ENCODE measurements around the gene PTPRF.

DNA sequence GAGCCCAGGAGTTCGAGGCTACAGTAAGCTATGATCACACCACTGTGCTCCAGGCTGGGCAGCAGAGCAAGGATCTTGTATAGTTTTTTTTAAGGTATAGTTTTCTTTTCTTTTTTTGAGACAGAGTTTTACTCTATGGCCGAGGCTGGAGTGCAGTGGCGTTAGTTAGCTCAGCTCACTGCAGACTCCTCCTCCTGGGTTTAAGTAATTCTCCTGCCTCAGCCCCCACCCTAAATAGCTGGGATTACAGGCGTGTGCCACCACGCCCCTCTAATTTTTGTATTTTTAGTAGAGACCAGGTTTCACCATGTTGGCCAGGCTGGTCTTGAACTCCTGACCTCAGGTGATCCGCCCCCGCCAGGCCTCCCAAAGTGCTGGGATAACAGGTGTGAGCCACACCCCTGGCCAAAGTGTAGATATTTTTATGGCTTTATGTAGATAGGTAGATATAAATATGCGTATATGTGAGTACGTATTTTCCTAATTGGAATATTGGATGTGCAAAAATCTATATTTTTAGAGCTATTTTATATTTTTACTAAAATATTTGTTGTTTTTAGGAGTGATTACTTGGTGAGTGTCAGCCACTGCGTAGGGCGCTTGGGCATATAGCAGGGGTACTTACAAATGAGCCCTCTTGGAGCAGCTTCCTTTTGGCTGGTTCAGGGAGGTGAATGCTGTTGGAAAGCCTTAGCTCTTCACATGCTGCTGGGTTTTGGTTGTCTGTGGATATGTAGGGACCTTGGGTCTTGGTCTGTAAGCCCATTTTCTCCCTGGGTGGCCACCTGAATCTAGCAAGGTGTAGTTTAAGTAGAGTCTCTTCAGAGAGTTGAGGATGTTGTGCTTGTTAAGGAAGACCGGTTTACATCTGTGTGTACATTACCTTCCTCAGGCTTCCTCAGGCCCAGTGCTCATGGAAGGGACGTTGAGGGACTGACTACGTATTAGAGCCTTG is 128.8 kb downstream of the PTPRF start:
- TF ChIP-seq, protein P1, sequence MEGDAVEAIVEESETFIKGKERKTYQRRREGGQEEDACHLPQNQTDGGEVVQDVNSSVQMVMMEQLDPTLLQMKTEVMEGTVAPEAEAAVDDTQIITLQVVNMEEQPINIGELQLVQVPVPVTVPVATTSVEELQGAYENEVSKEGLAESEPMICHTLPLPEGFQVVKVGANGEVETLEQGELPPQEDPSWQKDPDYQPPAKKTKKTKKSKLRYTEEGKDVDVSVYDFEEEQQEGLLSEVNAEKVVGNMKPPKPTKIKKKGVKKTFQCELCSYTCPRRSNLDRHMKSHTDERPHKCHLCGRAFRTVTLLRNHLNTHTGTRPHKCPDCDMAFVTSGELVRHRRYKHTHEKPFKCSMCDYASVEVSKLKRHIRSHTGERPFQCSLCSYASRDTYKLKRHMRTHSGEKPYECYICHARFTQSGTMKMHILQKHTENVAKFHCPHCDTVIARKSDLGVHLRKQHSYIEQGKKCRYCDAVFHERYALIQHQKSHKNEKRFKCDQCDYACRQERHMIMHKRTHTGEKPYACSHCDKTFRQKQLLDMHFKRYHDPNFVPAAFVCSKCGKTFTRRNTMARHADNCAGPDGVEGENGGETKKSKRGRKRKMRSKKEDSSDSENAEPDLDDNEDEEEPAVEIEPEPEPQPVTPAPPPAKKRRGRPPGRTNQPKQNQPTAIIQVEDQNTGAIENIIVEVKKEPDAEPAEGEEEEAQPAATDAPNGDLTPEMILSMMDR (IDR thresholded peaks at IDR 0.05; ENCODE audit: low read depth, low read length), result no peak
- no peak for TF ChIP-seq EZH2phosphoT487 (IDR thresholded peaks at IDR 0.05; ENCODE audit: low read depth)

All from OCI-LY3 (cell line).